GM19023 (cell line): Measurements from ENCODE around the gene AREG.

Source experiments
- ATAC-seq: cut with Tn5 transposase; IDR thresholded peaks from one replicate; pipeline ENCODE4 v1.9.1; 2021; ENCODE audit warnings: mild to moderate bottlenecking, moderate library complexity; ENCODE audit not compliant: unreplicated experiment

The AREG gene

GRCh38 chr4:74456056-74456744, 11.3 kb downstream of the AREG start:
- no peak for ATAC-seq

GRCh38 chr4:74456849-74457395, 12.0 kb downstream of the AREG start:
- ATAC-seq = no peak

- no peak for ATAC-seq
Measured at GRCh38 chr4:74460833-74461232, 15.9 kb downstream of the AREG start.

DNA sequence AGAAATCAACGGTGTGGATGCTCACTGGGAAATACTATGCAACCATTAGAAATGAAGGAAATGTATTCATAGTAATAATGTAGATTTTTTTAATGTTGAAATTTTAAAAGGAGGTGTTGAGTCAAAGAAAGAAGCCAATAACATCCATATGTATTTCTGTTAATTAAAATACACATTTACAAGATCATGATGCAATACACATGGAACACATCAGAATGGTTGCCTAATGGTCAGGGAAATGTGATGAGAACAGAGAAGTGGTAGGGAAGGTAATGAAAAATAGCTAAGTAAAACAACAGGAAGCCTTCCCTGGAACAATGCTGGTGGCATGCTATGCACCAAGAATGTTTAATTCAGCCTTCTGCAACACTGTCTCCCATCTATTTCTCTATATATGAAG, 18.2 kb downstream of the AREG start:
- no peak for ATAC-seq

DNA sequence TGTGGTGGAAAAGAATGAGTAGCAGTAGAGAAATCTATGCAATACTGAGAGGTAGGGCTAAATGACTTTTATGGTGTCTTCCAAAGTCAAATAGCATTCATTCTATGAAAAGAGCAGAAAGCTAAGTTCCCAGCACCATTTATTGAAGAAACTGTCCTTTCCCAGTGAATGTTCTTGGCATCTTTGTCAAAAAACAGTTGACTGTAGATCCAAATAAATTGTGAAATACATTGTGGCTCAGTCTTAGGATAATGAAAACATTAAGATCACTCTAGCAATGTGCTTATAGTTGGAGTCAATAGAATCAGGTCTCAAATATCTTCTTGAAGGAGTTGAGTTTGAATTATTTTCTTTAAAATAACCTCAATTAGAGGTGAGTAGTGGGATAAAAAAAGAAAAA, 19.4 kb downstream of the AREG start:
- no peak for ATAC-seq

- no peak for ATAC-seq
Measured at GRCh38 chr4:74466242-74466641, 21.3 kb downstream of the AREG start.

GRCh38 chr4:74471264-74471663, 26.3 kb downstream of the AREG start:
- ATAC-seq = no peak

DNA sequence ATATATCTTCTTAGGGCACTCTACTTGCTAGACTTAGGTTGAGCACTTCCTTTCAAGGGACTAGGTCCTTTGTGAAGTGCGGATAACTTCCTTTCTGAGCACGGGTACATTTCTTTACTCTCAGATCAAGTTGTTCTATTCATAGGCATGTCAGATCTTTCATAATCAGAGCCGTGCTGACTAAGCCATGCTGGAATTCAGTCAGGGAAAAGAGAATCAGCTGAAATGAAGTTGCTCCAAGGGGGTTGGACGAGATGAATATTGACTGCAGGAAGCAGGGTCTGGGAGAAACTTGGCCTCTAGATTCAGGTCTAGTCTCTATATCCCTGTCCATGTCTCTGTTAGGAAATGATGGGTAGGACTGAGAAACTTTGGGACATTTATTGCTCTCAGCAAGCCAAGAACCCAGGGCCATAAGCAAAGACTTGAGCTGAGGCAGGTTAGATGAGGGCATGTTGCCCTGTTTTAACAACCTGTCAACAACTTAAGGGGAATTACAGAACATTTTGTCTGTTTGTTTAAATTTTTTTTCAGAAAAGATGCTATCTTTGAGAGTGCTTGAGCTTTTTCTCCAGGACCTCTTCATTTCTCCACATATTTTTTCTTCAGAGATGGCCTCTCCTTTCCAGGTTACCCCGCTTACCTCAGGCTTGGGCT, 28.3 kb downstream of the AREG start:
- ATAC-seq = no peak

DNA sequence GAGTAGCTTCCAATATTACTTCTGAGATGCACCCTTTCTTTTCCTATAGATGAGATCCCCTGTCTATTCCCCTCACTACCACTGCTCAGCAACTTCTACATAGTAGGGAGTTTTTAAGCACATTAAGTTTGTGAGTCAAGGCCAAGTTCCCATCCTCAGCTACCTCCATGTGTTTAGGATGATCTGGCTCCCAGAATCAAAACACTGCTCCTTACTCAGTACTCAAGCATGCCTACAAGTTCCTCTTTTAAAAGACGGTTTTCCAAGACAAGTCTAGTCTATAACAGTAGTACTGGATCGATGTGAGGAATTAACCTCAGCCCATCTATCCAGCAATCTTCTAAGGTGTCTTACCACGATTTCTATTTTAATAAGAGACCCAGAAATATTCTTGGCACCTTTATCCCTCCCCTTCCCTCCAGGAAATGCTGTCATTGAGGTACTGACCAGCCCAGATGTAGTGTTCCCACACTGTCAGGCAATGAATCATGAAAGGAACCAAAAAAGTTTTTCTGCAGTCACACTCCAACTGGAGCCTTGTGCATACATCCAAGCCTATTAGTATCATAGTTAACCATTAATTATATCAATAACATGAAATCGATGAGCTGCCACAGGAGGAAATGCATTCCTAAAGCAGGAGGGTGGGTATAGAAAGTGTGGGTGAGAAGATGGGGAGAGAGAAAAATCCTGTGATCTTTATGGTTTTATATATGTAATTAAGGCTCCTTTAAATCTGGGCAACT, 29.6 kb downstream of the AREG start:
- ATAC-seq = no peak

DNA sequence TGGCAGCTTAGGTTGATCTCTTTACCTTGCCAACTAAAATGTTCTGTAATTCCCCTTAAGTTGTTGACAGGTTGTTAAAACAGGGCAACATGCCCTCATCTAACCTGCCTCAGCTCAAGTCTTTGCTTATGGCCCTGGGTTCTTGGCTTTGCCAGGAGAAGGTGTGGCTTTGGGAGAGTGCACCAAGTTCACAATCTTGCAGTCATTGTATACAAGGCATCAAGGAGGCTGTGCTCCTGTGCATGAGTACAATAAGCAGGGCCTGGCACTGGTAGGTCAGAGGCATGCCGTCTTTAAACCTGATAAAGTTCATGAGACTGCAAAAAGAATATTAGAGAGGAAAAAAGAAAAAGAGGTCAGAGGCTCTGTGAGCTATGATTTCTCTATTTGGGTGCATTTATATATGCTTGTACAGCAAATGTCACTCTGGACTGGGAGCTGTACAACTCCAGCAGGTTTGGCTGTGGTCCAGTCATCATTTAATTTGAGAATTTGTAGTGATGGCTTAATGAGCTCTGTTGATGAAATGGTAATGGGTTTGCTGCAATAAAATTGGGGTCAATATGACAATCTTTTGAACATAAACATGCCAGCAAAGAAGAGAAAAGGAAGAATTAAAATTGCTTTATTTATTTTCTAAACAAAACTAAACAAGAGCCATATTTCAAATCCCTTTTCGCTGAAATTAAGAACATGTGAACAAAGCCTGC, 30.3 kb downstream of the AREG start:
- no peak for ATAC-seq

DNA sequence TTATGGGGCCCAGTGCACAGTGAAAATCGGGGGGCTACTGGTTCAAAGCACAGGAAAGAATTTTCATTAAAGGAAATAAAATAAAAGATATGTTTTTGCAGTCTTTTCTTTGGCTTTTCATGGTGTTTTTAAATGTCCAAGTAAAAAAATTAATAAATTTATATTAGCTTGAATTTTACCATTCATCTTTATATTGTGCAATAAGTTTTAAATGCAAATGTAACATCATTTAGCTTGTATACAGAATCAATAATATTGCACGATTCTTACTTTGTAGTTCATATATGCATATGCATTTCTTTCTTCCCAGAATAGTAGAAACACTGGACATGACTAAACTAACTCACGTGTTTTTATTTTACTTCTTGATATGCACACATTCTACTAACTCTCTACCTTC, 31.0 kb downstream of the AREG start:
- ATAC-seq = no peak

GRCh38 chr4:74479009-74479408, 34.1 kb downstream of the AREG start:
- ATAC-seq = no peak

GRCh38 chr4:74480267-74480666, 35.3 kb downstream of the AREG start:
- no peak for ATAC-seq

GRCh38 chr4:74481891-74482609, 37.1 kb downstream of the AREG start:
- no peak for ATAC-seq

DNA sequence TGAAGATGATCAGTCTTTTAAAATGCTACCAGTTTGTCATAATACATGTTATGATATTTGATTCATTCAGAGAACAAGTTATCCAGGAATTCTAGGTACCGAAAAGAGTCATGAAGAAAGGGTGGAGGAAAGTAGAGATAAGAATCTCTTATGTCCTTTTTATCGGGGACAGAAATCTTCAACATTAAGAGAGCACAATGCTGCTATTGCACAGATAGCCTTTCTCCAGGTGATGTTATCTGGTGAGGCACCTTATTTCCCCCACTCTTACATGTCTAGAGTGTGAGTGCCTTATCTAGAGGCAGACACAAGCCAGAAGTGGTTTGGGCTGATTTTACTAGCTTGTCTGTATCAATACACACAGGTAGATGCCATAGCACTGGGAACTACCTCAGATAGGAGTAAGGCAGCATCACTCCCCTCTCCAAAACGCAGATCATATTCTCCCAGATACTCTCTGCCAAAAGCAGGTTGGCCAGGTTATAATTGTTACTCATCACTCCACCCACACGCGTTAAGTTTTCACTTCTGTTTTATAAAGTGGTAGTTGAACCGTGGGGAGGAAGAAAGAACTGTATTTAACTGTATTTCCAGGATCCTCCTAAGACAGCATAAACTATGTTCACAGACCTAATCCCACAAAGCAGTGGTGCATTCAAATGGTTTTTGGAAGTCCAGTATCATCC, 38.4 kb downstream of the AREG start:
- no peak for ATAC-seq

DNA sequence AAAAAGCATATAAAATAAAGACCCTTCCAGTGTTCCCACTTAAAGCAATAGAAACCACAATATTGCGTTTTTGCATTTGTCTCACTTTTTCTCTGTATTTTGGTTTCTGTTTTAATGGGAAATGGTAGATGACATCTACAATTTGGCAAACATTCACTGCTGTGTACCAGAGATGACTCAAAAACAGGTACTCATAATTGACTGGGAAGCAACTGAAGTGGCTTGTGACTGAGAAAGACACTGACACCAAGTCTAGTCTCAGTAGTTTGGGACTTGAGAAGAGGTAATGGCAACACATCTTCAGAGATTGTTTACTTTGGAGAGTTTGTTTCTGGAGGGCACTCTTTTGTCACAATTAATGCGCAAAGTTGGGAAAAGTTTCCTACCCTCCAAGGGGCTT, 42.0 kb downstream of the AREG start:
- no peak for ATAC-seq

DNA sequence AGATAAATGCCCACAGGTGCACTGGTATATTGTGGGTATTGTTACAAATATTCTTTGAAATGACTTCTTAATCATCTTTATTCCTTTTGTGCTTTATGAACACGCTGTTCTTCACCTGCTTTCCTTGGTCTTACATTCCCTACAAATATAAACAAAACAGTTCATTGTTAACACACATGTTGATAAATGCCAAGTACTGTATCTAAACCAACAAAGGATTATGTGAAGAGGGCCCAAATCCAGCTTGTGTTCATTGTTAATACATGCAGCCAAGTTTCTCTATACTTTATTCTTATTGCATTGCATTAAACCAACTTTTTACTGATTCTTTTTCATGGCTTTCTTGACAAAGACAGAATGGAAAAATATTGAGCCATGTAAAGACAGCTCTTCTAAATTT, 42.8 kb downstream of the AREG start:
- ATAC-seq = no peak

GRCh38 chr4:74490736-74491135, 45.8 kb downstream of the AREG start:
- no peak for ATAC-seq

- ATAC-seq = no peak
Measured at GRCh38 chr4:74499986-74500781, 55.2 kb downstream of the AREG start.
